Mesenchymal stem cell (in vitro differentiated cells and primary cell): ENCODE measurements around the gene CASQ1.
A peak's percentile ranks its signal among the peaks of the same experiment; 100 is the strongest.

Source experiments
- DNase-seq: peaks from one replicate; pipeline ENCODE4 v3.0.0-alpha.2; 2013
- H2AFZ ChIP-seq: one replicate; pipeline ENCODE4 v1.6.1; 2013; ENCODE audit warnings: low read depth, mild to moderate bottlenecking, control low read depth, inconsistent platforms, low read length, moderate library complexity
- H2AK5ac ChIP-seq: 2 replicates; pipeline ENCODE4 v1.6.1; 2013; ENCODE audit warnings: low read length, moderate library complexity, mild to moderate bottlenecking, inconsistent platforms; ENCODE audit not compliant: severe bottlenecking
- H2BK120ac ChIP-seq: one replicate; pipeline ENCODE4 v1.6.1; 2013; ENCODE audit warnings: low read depth, mild to moderate bottlenecking, inconsistent platforms, low read length, moderate library complexity
- H2BK12ac ChIP-seq, 2 experiments: one replicate each; pipeline ENCODE4 v1.6.1; 2013; ENCODE audit warnings: inconsistent platforms in 2 of 2, low read length in 2 of 2, mild to moderate bottlenecking in 2 of 2, moderate library complexity in 2 of 2, control low read depth in 1 of 2
- H2BK15ac ChIP-seq: one replicate; pipeline ENCODE4 v1.6.1; 2013; ENCODE audit warnings: mild to moderate bottlenecking, low read depth, inconsistent platforms; ENCODE audit not compliant: poor library complexity, severe bottlenecking
- H2BK5ac ChIP-seq: 2 replicates; pipeline ENCODE4 v1.6.1; 2013; ENCODE audit warnings: low read depth, mild to moderate bottlenecking, low read length, control low read depth, inconsistent platforms; ENCODE audit not compliant: poor library complexity, severe bottlenecking
- H3K14ac ChIP-seq, 2 experiments: one replicate each; pipeline ENCODE4 v1.6.1; 2013; ENCODE audit warnings: inconsistent platforms in 2 of 2, low read length in 2 of 2, control low read depth in 1 of 2, mild to moderate bottlenecking in 1 of 2, moderate library complexity in 1 of 2
- H3K18ac ChIP-seq, 2 experiments: one replicate each; pipeline ENCODE4 v1.6.1; 2013; ENCODE audit warnings: inconsistent platforms in 2 of 2, low read length in 2 of 2, control low read depth in 1 of 2, low read depth in 1 of 2, mild to moderate bottlenecking in 1 of 2
- H3K23ac ChIP-seq, 2 experiments: one replicate each; pipeline ENCODE4 v1.6.1; 2013; ENCODE audit warnings: inconsistent platforms in 2 of 2, low read length in 2 of 2, mild to moderate bottlenecking in 2 of 2, moderate library complexity in 2 of 2, control low read depth in 1 of 2
- H3K27ac ChIP-seq: 2 replicates; pipeline ENCODE4 v1.5.1; 2013; ENCODE audit warnings: mild to moderate bottlenecking, moderate library complexity, low read length, control low read depth, inconsistent platforms; ENCODE audit not compliant: poor library complexity, severe bottlenecking
- H3K27me3 ChIP-seq, 2 experiments: 2 replicates each; pipeline versions ENCODE4 v1.6.1 to v1.7.0; 2013; ENCODE audit warnings: low read length in 2 of 2, mild to moderate bottlenecking in 2 of 2, moderate library complexity in 2 of 2, control low read depth in 1 of 2, inconsistent platforms in 1 of 2; ENCODE audit not compliant: control insufficient read depth in 1 of 2, insufficient read depth in 1 of 2
- H3K36me3 ChIP-seq, 2 experiments: 2 replicates each; pipeline versions ENCODE4 v1.6.1 to v1.7.0; 2013; ENCODE audit warnings: low read length in 2 of 2, control low read depth in 1 of 2, inconsistent platforms in 1 of 2, low read depth in 1 of 2, mild to moderate bottlenecking in 1 of 2; ENCODE audit not compliant: insufficient read depth in 2 of 2, control insufficient read depth in 1 of 2
- H3K4ac ChIP-seq, 2 experiments: one replicate each; pipeline ENCODE4 v1.6.1; 2013; ENCODE audit warnings: inconsistent platforms in 2 of 2, low read length in 2 of 2, mild to moderate bottlenecking in 2 of 2, moderate library complexity in 2 of 2, control low read depth in 1 of 2, low read depth in 1 of 2
- H3K4me1 ChIP-seq: 2 replicates; pipeline ENCODE4 v1.6.1; 2013; ENCODE audit warnings: low read depth, low read length, control low read depth; ENCODE audit not compliant: control insufficient read depth, insufficient read depth
- H3K4me2 ChIP-seq: 2 replicates; pipeline ENCODE4 v1.6.1; 2013; ENCODE audit warnings: low read length, mild to moderate bottlenecking, inconsistent platforms; ENCODE audit not compliant: poor library complexity, severe bottlenecking
- H3K4me3 ChIP-seq, 2 experiments: 2 replicates each; pipeline versions ENCODE4 v1.5.1 to v1.7.0; 2013; ENCODE audit warnings: low read length in 2 of 2, mild to moderate bottlenecking in 2 of 2, control low read depth in 1 of 2, low read depth in 1 of 2; ENCODE audit not compliant: insufficient read depth in 1 of 2
- H3K79me1 ChIP-seq: replicated peaks from 2 replicates; pipeline ENCODE4 v1.6.1; 2013; ENCODE audit warnings: mild to moderate bottlenecking, control low read depth, low read length, inconsistent platforms; ENCODE audit not compliant: poor library complexity, severe bottlenecking
- H3K9ac ChIP-seq: 2 replicates; pipeline ENCODE4 v1.7.0; 2013; ENCODE audit warnings: mild to moderate bottlenecking, low read length, moderate library complexity
- H3K9me3 ChIP-seq: 2 replicates; pipeline ENCODE4 v1.7.0; 2013; ENCODE audit warnings: mild to moderate bottlenecking, low read length; ENCODE audit not compliant: control insufficient read depth
- H4K8ac ChIP-seq: one replicate; pipeline ENCODE4 v1.6.1; 2013; ENCODE audit warnings: inconsistent platforms, mild to moderate bottlenecking, low read length, moderate library complexity
- H4K91ac ChIP-seq: one replicate; pipeline ENCODE4 v1.6.1; 2013; ENCODE audit warnings: mild to moderate bottlenecking, low read length, inconsistent platforms
- WGBS: methylation state at CpG from one replicate; pipeline ENCODE4 v1.1.7; 2013; ENCODE audit warnings: mixed read lengths; 5-methylcytosine and 5-hydroxymethylcytosine counted together

Gene CASQ1

DNA sequence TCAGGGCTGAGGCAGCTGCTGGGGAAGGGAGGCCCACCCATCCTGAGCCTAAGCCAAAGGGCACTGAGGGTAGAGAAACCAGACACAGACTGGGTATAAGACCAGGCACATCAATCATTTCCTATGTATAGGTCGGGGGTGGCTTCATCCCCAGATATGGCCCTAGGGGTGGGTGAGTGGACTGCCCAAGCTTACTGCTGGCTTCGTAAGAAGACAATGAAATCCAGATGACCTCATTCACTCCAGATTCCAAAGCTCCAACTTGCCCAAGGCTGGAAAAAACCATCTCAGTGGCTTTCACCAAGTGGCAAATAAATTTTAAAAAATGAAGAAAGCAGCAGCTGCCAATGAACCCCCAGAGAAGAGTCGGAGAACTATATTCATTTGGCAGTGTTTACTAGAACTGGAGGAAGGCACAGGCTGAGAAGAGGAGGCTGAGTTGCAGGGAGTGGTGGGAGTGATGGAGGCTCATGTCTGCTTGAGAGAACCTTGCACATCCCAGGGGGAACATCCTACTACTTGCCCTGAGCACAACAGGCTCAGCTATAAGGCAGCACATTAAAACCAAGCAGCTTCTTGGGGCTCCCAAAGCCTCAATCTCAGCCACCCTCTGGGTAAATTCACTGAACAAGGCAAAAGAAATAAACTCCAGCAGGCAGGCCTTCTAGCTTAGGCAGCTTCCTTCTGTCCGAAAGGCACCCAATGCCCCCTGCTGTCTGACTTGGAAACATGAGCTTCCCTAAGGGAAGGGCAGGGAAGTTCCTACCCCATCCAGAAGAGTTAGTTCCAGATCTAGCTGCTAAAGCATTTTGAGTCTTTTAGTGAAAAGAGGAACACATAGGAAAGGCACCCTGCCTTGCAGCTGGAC is 28.9 kb downstream of the CASQ1 start:
- Histone ChIP-seq H2AK5ac (peak overlapping the region; percentile 49), H3K36me3 (peaks cover 31 to 92% of the 10 kb centered on the region in 2 experiments), H3K9ac (peak overlapping the region; percentile 75), H3K4me1 (peaks cover 11% of the 10 kb centered on the region), H3K9me3 (no peaks in the 10 kb centered on the region), H2AFZ (no peak overlapping the region), H2BK12ac (no peak overlapping the region), H3K14ac (no peak overlapping the region), H2BK120ac (no peak overlapping the region), H3K27me3 (no peaks in the 10 kb centered on the region), H3K23ac (no peak overlapping the region), H2BK5ac (no peak overlapping the region), H3K4ac (no peak overlapping the region), H3K4me2 (no peak overlapping the region), H2BK15ac (no peak overlapping the region), H3K79me1 (peaks cover 6% of the 10 kb centered on the region), H4K91ac (no peak overlapping the region), H3K4me3 (peak overlapping the region in 1 of 2 experiments; percentile 9), H4K8ac (no peak overlapping the region), H3K18ac (no peak overlapping the region), H3K27ac (peak overlapping the region; percentile 3)
- peak; percentile 80 for DNase-seq
- 53% methylated on average over 4 of the region's 4 CpGs for WGBS

- Histone ChIP-seq H3K18ac (no peak overlapping the region), H3K4me2 (no peak overlapping the region), H4K91ac (no peak overlapping the region), H3K4me1 (peaks cover 11% of the 10 kb centered on the region), H3K27me3 (no peaks in the 10 kb centered on the region), H3K36me3 (peaks cover 33 to 92% of the 10 kb centered on the region in 2 experiments), H2BK12ac (no peak overlapping the region), H2BK120ac (no peak overlapping the region), H3K14ac (no peak overlapping the region), H3K27ac (no peak overlapping the region), H2BK5ac (peak overlapping the region; percentile 35), H3K9ac (peak overlapping the region; percentile 75), H2BK15ac (no peak overlapping the region), H3K9me3 (no peaks in the 10 kb centered on the region), H2AK5ac (no peak overlapping the region), H3K4me3 (no peak overlapping the region), H4K8ac (no peak overlapping the region), H3K23ac (no peak overlapping the region), H3K4ac (no peak overlapping the region), H2AFZ (no peak overlapping the region), H3K79me1 (peaks cover 8% of the 10 kb centered on the region)
- 96% methylated on average over 2 of the region's 2 CpGs for WGBS
- DNase-seq: no peak
Measured at GRCh38 chr1:160220301-160220700, 29.9 kb downstream of the CASQ1 start.

- H2BK120ac ChIP-seq: no peak overlapping the region
- H2AK5ac ChIP-seq: no peak overlapping the region
- no peak overlapping the region for H3K23ac ChIP-seq
- H2BK12ac ChIP-seq: no peak overlapping the region
- H3K27ac ChIP-seq: no peak overlapping the region
- no peaks in the 10 kb centered on the region for H3K27me3 ChIP-seq
- no peak overlapping the region for H2BK5ac ChIP-seq
- no peak overlapping the region for H3K4ac ChIP-seq
- no peak overlapping the region for H3K14ac ChIP-seq
- no peak overlapping the region for H2AFZ ChIP-seq
- peak; percentile 17 for DNase-seq
- H3K79me1 ChIP-seq: peaks cover 8% of the 10 kb centered on the region
- no peak overlapping the region for H4K91ac ChIP-seq
- H3K4me1 ChIP-seq: peaks cover 11% of the 10 kb centered on the region
- H4K8ac ChIP-seq: no peak overlapping the region
- no peak overlapping the region for H3K18ac ChIP-seq
- no peak overlapping the region for H2BK15ac ChIP-seq
- no peak overlapping the region for H3K4me3 ChIP-seq
- H3K4me2 ChIP-seq: no peak overlapping the region
- peaks cover 37 to 92% of the 10 kb centered on the region in 2 experiments for H3K36me3 ChIP-seq
- no peaks in the 10 kb centered on the region for H3K9me3 ChIP-seq
- no peak overlapping the region for H3K9ac ChIP-seq
Measured at GRCh38 chr1:160221089-160221488, 30.7 kb downstream of the CASQ1 start.

DNA sequence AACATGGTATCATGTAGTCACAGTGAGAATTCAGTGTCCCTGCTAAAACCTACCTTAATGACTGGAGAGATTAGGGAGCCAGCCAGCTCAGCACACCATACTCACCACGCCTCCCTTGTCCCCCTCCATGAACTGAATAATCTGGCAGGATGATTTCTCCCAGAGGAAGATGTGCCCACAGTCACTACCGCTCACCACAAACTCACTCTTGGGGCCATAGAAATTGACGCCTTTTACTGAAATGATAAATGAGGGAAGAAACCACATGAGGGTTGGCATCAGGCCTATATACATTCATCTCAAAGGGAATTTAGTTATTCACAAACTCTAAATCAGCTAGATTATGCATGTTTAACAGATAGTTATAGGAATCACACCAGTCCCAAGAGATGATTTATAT is 32.2 kb downstream of the CASQ1 start:
- no peak overlapping the region for H2BK120ac ChIP-seq
- H3K4me2 ChIP-seq: no peak overlapping the region
- no peak overlapping the region for H3K4ac ChIP-seq
- no peaks in the 10 kb centered on the region for H3K9me3 ChIP-seq
- peaks cover 5% of the 10 kb centered on the region for H3K79me1 ChIP-seq
- H3K18ac ChIP-seq: no peak overlapping the region
- H2BK12ac ChIP-seq: no peak overlapping the region
- H3K4me1 ChIP-seq: peaks cover 8% of the 10 kb centered on the region
- H3K4me3 ChIP-seq: no peak overlapping the region
- H2BK15ac ChIP-seq: no peak overlapping the region
- H4K91ac ChIP-seq: no peak overlapping the region
- H3K23ac ChIP-seq: no peak overlapping the region
- no peak overlapping the region for H3K9ac ChIP-seq
- H2AFZ ChIP-seq: no peak overlapping the region
- H2AK5ac ChIP-seq: no peak overlapping the region
- H4K8ac ChIP-seq: no peak overlapping the region
- WGBS: 100% methylated on average over 1 of the region's 3 CpGs
- H3K36me3 ChIP-seq: peaks cover 33 to 93% of the 10 kb centered on the region in 2 experiments
- no peak overlapping the region for H3K14ac ChIP-seq
- H2BK5ac ChIP-seq: no peak overlapping the region
- H3K27me3 ChIP-seq: no peaks in the 10 kb centered on the region
- no peak for DNase-seq
- no peak overlapping the region for H3K27ac ChIP-seq
